GM23338 (cell line): ENCODE results near the gene SLC24A1. TPM values are rescaled to one million over a fixed set of nuclear protein-coding genes. Genes with fewer than 3 reads are reported as not detected.

ENCODE experiments used
- ATAC-seq: fragments of 200-7000 bp; cut with Tn5 transposase; 3 replicates; pipeline ENCODE4 v1.9.1; 2020
- DNase-seq: peaks from one replicate; pipeline ENCODE4 v3.0.0-alpha.2; 2015; ENCODE audit warnings: low spot score
- H2AFZ ChIP-seq: fragments of 200-600 bp; sonication (generic); 2 replicates; pipeline ENCODE4 v1.8.0; 2016; ENCODE audit warnings: antibody characterized with exemption, mild to moderate bottlenecking, moderate library complexity
- H3F3A ChIP-seq: fragments of 200-600 bp; sonication (generic); replicated peaks from 2 replicates; pipeline ENCODE4 v1.8.0; 2017; ENCODE audit warnings: antibody characterized with exemption, mixed run types, low read depth
- H3K27ac ChIP-seq: fragments of 200-600 bp; sonication (generic); 2 replicates; pipeline ENCODE4 v1.6.1; 2016; ENCODE audit warnings: low read depth
- H3K27me3 ChIP-seq: fragments of 200-600 bp; sonication (generic); 2 replicates; pipeline ENCODE4 v1.8.0; 2016; ENCODE audit warnings: mild to moderate bottlenecking, mixed run types, moderate library complexity; ENCODE audit not compliant: insufficient read depth
- H3K36me3 ChIP-seq: fragments of 200-600 bp; sonication (generic); 2 replicates; pipeline ENCODE4 v1.8.0; 2016; ENCODE audit warnings: mild to moderate bottlenecking; ENCODE audit not compliant: insufficient read depth
- H3K4me1 ChIP-seq: fragments of 200-600 bp; sonication (generic); 2 replicates; pipeline ENCODE4 v1.8.0; 2016; ENCODE audit warnings: mild to moderate bottlenecking, moderate library complexity; ENCODE audit not compliant: insufficient read depth
- H3K4me2 ChIP-seq: fragments of 200-600 bp; sonication (generic); 2 replicates; pipeline ENCODE4 v1.7.1; 2017; ENCODE audit warnings: mixed run types
- H3K4me3 ChIP-seq: fragments of 200-600 bp; sonication (generic); 2 replicates; pipeline ENCODE4 v1.6.1; 2016; ENCODE audit warnings: mixed run types
- H3K79me2 ChIP-seq: fragments of 200-600 bp; sonication (generic); replicated peaks from 2 replicates; pipeline ENCODE4 v1.8.0; 2017; ENCODE audit warnings: mild to moderate bottlenecking; ENCODE audit not compliant: insufficient read depth
- H3K9me2 ChIP-seq: fragments of 200-600 bp; sonication (generic); 2 replicates; pipeline ENCODE4 v1.8.0; 2017; ENCODE audit not compliant: insufficient read depth
- H4K20me1 ChIP-seq: fragments of 200-600 bp; sonication (generic); replicated peaks from 2 replicates; pipeline ENCODE4 v1.8.0; 2017; ENCODE audit warnings: mild to moderate bottlenecking; ENCODE audit not compliant: insufficient read depth
- H3K27ac Mint-ChIP-seq: 2 replicates; pipeline ENCODE4 v1.8.0; 2020; ENCODE audit warnings: inconsistent platforms, mild to moderate bottlenecking, moderate library complexity, mixed read lengths
- H3K27me3 Mint-ChIP-seq: 3 replicates; pipeline ENCODE4 v1.8.0; 2022; ENCODE audit warnings: low read depth, mild to moderate bottlenecking, moderate library complexity, mixed read lengths, inconsistent platforms; ENCODE audit not compliant: insufficient read depth, poor library complexity
- H3K36me3 Mint-ChIP-seq: 3 replicates; pipeline ENCODE4 v1.8.0; 2021; ENCODE audit warnings: low read depth, mild to moderate bottlenecking, inconsistent platforms, moderate library complexity, mixed read lengths
- H3K4me1 Mint-ChIP-seq: 3 replicates; pipeline ENCODE4 v1.8.0; 2020; ENCODE audit warnings: mild to moderate bottlenecking, inconsistent platforms, mixed read lengths
- H3K4me3 Mint-ChIP-seq: 3 replicates; pipeline ENCODE4 v1.8.0; 2021; ENCODE audit warnings: moderate library complexity, mild to moderate bottlenecking, inconsistent platforms, mixed read lengths
- H3K9me3 Mint-ChIP-seq: 3 replicates; pipeline ENCODE4 v1.8.0; 2020; ENCODE audit warnings: moderate library complexity, mild to moderate bottlenecking, inconsistent platforms, mixed read lengths
- CREB1 ChIP-seq: fragments of 250-450 bp; sonication (Bioruptor Pico); IDR thresholded peaks from 2 replicates; pipeline ENCODE4 v1.5.0; 2020; ENCODE audit warnings: low read depth, mild to moderate bottlenecking, moderate library complexity
- ETS1 ChIP-seq: IDR thresholded peaks from 2 replicates; pipeline ENCODE4 v1.6.1; 2016; ENCODE audit warnings: antibody characterized with exemption
- EZH2 ChIP-seq: fragments of 200-600 bp; sonication (generic); IDR thresholded peaks from one replicate; pipeline ENCODE4 v1.8.0; 2017; ENCODE audit warnings: antibody characterized with exemption, mild to moderate bottlenecking, low read depth; ENCODE audit not compliant: unreplicated experiment
- EZH2phosphoT487 ChIP-seq: fragments of 200-600 bp; sonication (generic); IDR thresholded peaks from one replicate; pipeline ENCODE4 v1.8.1; 2018; ENCODE audit warnings: antibody characterized with exemption; ENCODE audit not compliant: unreplicated experiment
- JUNB ChIP-seq: IDR thresholded peaks from one replicate; pipeline ENCODE4 v1.6.1; 2016; ENCODE audit warnings: antibody characterized with exemption; ENCODE audit not compliant: unreplicated experiment
- NANOG ChIP-seq: IDR thresholded peaks from 2 replicates; pipeline ENCODE4 v1.6.1; 2016; ENCODE audit warnings: antibody characterized with exemption, borderline replicate concordance
- POLR2AphosphoS5 ChIP-seq: IDR thresholded peaks from 2 replicates; pipeline ENCODE4 v1.6.1; 2016; ENCODE audit warnings: antibody characterized with exemption, low read depth
- REST ChIP-seq: IDR thresholded peaks from one replicate; pipeline ENCODE4 v1.6.1; 2018; ENCODE audit warnings: antibody characterized with exemption; ENCODE audit not compliant: unreplicated experiment
- STAT1 ChIP-seq: IDR thresholded peaks from one replicate; pipeline ENCODE4 v1.6.1; 2016; ENCODE audit warnings: antibody characterized with exemption; ENCODE audit not compliant: unreplicated experiment
- ZNF114 ChIP-seq: fragments of 250-450 bp; sonication (Bioruptor Pico); IDR thresholded peaks from 2 replicates; pipeline ENCODE4 v1.5.0; 2020; ENCODE audit warnings: mild to moderate bottlenecking, moderate library complexity
- ZNF331 ChIP-seq: fragments of 250-450 bp; sonication (Bioruptor Pico); IDR thresholded peaks from 2 replicates; pipeline ENCODE4 v1.5.0; 2020; ENCODE audit warnings: low read depth, mild to moderate bottlenecking, moderate library complexity
- polyA plus RNA-seq: library from polyadenylated mRNA; unstranded; fragments of >200 nt; fragmentation: Nextera tagmentation; extraction: Ambion mirVana; gene quantifications from 2 replicates; pipeline ENCODE4 v1.2.1, GENCODE V29; 2016
- total RNA-seq: library from RNA; depleted of rRNA; stranded (reverse); fragments of >200 nt; shearing (Covaris generic); gene quantifications from 2 replicates; pipeline ENCODE4 v1.2.3, GENCODE V29; 2014
- TF ChIP-seq, protein P1 (sequence below), 2 experiments: fragments of 200-600 bp in 1 of 2; sonication (generic) in 1 of 2; conservative IDR thresholded peaks; 2 replicates each; pipeline versions ENCODE4 v1.5.1 to v1.6.1; 2016 to 2017; ENCODE audit warnings: antibody characterized with exemption in 2 of 2, low read depth in 2 of 2, mild to moderate bottlenecking in 2 of 2, moderate library complexity in 1 of 2
- TF ChIP-seq, protein P2 (sequence below): fragments of 250-450 bp; sonication (Bioruptor Pico); IDR thresholded peaks from 2 replicates; pipeline ENCODE4 v1.5.0; 2020; ENCODE audit warnings: mild to moderate bottlenecking, moderate library complexity

The SLC24A1 gene
- total and polyA plus RNA-seq, 2 experiments from 2014 or later = 1.6 to 4.5 TPM

DNA sequence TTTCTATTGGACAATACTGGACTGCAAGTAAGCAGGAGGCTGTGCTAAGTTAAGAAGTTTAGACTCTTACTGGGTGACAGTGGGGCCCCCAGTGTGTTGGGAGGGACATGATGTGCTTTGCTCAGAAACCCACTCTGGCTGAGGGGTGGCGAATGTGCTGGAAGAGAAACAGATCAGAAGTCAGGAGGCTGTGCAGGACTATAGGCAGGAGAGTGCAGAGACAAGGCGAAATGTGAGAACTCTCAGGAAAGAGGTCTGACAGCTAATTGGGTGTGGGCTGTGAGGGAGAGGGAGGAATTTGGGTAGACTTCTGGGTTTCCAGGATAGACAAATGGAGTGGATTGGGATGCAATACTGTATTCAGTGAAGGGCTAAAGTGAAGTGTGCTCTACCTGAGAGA lies 12.0 kb downstream of the SLC24A1 start:
- H4K20me1 ChIP-seq = no peaks in the 10 kb centered on the region; the same call in 1 of the 2 replicates

More for the DNA sequence above, 12.0 kb downstream of the SLC24A1 start:
- Mint-ChIP-seq H3K27me3 (peaks cover 2% of the 10 kb centered on the region), H3K4me3 (no peak overlapping the region), H3K4me1 (peaks cover 19% of the 10 kb centered on the region; the same call in 2 of the 3 replicates), H3K9me3 (no peaks in the 10 kb centered on the region), H3K36me3 (no peaks in the 10 kb centered on the region), H3K27ac (no peak overlapping the region)
- no peaks in the 10 kb centered on the region for H3F3A ChIP-seq
- TF ChIP-seq STAT1 (no peak), NANOG (no peak), ZNF331 (CRISPR knock-in tag) (no peak), EZH2phosphoT487 (no peak), REST (no peak), POLR2AphosphoS5 (no peak), JUNB (no peak), ETS1 (no peak), EZH2 (no peak), CREB1 (no peak), ZNF114 (no peak)
- TF ChIP-seq, protein P1, sequence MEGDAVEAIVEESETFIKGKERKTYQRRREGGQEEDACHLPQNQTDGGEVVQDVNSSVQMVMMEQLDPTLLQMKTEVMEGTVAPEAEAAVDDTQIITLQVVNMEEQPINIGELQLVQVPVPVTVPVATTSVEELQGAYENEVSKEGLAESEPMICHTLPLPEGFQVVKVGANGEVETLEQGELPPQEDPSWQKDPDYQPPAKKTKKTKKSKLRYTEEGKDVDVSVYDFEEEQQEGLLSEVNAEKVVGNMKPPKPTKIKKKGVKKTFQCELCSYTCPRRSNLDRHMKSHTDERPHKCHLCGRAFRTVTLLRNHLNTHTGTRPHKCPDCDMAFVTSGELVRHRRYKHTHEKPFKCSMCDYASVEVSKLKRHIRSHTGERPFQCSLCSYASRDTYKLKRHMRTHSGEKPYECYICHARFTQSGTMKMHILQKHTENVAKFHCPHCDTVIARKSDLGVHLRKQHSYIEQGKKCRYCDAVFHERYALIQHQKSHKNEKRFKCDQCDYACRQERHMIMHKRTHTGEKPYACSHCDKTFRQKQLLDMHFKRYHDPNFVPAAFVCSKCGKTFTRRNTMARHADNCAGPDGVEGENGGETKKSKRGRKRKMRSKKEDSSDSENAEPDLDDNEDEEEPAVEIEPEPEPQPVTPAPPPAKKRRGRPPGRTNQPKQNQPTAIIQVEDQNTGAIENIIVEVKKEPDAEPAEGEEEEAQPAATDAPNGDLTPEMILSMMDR (conservative IDR thresholded peaks at IDR 0.05; ENCODE audit: low read depth in 2 of 2) = no peak
- TF ChIP-seq, protein P2, sequence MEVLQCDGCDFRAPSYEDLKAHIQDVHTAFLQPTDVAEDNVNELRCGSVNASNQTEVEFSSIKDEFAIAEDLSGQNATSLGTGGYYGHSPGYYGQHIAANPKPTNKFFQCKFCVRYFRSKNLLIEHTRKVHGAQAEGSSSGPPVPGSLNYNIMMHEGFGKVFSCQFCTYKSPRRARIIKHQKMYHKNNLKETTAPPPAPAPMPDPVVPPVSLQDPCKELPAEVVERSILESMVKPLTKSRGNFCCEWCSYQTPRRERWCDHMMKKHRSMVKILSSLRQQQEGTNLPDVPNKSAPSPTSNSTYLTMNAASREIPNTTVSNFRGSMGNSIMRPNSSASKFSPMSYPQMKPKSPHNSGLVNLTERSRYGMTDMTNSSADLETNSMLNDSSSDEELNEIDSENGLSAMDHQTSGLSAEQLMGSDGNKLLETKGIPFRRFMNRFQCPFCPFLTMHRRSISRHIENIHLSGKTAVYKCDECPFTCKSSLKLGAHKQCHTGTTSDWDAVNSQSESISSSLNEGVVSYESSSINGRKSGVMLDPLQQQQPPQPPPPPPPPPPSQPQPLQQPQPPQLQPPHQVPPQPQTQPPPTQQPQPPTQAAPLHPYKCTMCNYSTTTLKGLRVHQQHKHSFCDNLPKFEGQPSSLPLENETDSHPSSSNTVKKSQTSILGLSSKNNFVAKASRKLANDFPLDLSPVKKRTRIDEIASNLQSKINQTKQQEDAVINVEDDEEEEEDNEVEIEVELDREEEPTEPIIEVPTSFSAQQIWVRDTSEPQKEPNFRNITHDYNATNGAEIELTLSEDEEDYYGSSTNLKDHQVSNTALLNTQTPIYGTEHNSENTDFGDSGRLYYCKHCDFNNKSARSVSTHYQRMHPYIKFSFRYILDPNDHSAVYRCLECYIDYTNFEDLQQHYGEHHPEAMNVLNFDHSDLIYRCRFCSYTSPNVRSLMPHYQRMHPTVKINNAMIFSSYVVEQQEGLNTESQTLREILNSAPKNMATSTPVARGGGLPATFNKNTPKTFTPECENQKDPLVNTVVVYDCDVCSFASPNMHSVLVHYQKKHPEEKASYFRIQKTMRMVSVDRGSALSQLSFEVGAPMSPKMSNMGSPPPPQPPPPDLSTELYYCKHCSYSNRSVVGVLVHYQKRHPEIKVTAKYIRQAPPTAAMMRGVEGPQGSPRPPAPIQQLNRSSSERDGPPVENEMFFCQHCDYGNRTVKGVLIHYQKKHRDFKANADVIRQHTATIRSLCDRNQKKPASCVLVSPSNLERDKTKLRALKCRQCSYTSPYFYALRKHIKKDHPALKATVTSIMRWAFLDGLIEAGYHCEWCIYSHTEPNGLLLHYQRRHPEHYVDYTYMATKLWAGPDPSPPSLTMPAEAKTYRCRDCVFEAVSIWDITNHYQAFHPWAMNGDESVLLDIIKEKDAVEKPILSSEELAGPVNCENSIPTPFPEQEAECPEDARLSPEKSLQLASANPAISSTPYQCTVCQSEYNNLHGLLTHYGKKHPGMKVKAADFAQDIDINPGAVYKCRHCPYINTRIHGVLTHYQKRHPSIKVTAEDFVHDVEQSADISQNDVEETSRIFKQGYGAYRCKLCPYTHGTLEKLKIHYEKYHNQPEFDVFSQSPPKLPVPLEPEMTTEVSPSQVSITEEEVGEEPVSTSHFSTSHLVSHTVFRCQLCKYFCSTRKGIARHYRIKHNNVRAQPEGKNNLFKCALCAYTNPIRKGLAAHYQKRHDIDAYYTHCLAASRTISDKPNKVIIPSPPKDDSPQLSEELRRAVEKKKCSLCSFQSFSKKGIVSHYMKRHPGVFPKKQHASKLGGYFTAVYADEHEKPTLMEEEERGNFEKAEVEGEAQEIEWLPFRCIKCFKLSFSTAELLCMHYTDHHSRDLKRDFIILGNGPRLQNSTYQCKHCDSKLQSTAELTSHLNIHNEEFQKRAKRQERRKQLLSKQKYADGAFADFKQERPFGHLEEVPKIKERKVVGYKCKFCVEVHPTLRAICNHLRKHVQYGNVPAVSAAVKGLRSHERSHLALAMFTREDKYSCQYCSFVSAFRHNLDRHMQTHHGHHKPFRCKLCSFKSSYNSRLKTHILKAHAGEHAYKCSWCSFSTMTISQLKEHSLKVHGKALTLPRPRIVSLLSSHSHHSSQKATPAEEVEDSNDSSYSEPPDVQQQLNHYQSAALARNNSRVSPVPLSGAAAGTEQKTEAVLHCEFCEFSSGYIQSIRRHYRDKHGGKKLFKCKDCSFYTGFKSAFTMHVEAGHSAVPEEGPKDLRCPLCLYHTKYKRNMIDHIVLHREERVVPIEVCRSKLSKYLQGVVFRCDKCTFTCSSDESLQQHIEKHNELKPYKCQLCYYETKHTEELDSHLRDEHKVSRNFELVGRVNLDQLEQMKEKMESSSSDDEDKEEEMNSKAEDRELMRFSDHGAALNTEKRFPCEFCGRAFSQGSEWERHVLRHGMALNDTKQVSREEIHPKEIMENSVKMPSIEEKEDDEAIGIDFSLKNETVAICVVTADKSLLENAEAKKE (CRISPR knock-in tag) = no peak
- no peaks in the 10 kb centered on the region for H3K36me3 ChIP-seq
- H3K9me2 ChIP-seq = no peaks in the 10 kb centered on the region
- DNase-seq = no peak
- no peaks in the 10 kb centered on the region for H3K4me1 ChIP-seq
- H2AFZ ChIP-seq = no peak overlapping the region
- H3K27ac ChIP-seq = no peak overlapping the region
- ATAC-seq = peak; percentile 28; the same call in 2 of the 3 replicates
- H3K4me2 ChIP-seq = no peak overlapping the region
- no peaks in the 10 kb centered on the region for H3K27me3 ChIP-seq
- H3K4me3 ChIP-seq = no peak overlapping the region
- H3K79me2 ChIP-seq = no peaks in the 10 kb centered on the region
